A673 (cell line): Measurements from ENCODE around the gene BRSK1. TPM values are rescaled to one million over a fixed set of nuclear protein-coding genes. Genes with fewer than 3 reads are reported as not detected.

ENCODE experiments used
- BruUV-seq: library from RNA; stranded (reverse); fragments of 400-500 nt; replicated peaks from 2 replicates; lab custom pipeline; 2021; lab: Mats Ljungman, UMichigan
- CTCF ChIA-PET: fragments of 300-600 bp; sonication (Branson Sonifier 250); formaldehyde crosslinking; loops from one replicate; lab custom pipeline; 2022; ENCODE audit warnings: antibody characterized with exemption; lab: Charles Lee
- POLR2A ChIA-PET: fragments of 300-600 bp; sonication (Branson Sonifier 250); formaldehyde crosslinking; loops from one replicate; lab custom pipeline; 2022; ENCODE audit warnings: antibody characterized with exemption; ENCODE audit not compliant: low non-redundant PET; lab: Charles Lee
- DNase-seq: peaks from one replicate; pipeline ENCODE4 v3.0.0-alpha.2; 2015; ENCODE audit warnings: low spot score
- H3K27ac ChIP-seq: fragments of 200-600 bp; sonication (generic); 2 replicates; pipeline ENCODE4 v1.5.1; 2016; ENCODE audit warnings: mixed run types, low read depth, mild to moderate bottlenecking, mixed read lengths, antibody characterized with exemption, low read length; ENCODE audit not compliant: poor library complexity, severe bottlenecking
- H3K27me3 ChIP-seq: fragments of 200-600 bp; sonication (generic); replicated peaks from 2 replicates; pipeline ENCODE4 v1.6.1; 2017; ENCODE audit warnings: mixed run types, low read depth, mild to moderate bottlenecking, mixed read lengths, antibody characterized with exemption, low read length; ENCODE audit not compliant: insufficient read depth, poor library complexity
- H3K36me3 ChIP-seq: fragments of 200-600 bp; sonication (generic); 2 replicates; pipeline ENCODE4 v1.6.1; 2016; ENCODE audit warnings: mixed run types, mild to moderate bottlenecking, mixed read lengths, antibody characterized with exemption, low read length; ENCODE audit not compliant: insufficient read depth, poor library complexity, severe bottlenecking
- H3K4me1 ChIP-seq: fragments of 200-600 bp; sonication (generic); 2 replicates; pipeline ENCODE4 v1.6.1; 2017; ENCODE audit warnings: mixed run types, mild to moderate bottlenecking, mixed read lengths, antibody characterized with exemption, low read length; ENCODE audit not compliant: insufficient read depth, poor library complexity, severe bottlenecking
- H3K4me3 ChIP-seq: fragments of 200-600 bp; sonication (generic); 2 replicates; pipeline ENCODE4 v1.5.1; 2016; ENCODE audit warnings: low read depth, mixed run types, mild to moderate bottlenecking, mixed read lengths, low read length; ENCODE audit not compliant: poor library complexity, severe bottlenecking
- H3K9me3 ChIP-seq: fragments of 200-600 bp; sonication (generic); 2 replicates; pipeline ENCODE4 v1.6.1; 2016; ENCODE audit warnings: mixed run types, low read depth, mild to moderate bottlenecking, mixed read lengths, antibody characterized with exemption, low read length; ENCODE audit not compliant: poor library complexity, severe bottlenecking
- CTCF ChIP-seq: fragments of 300-800, 200-600 bp; sonication (generic); conservative IDR thresholded peaks from 2 replicates; pipeline ENCODE4 v1.5.1; 2017; ENCODE audit warnings: low read depth, mild to moderate bottlenecking, antibody characterized with exemption, low read length, moderate library complexity, mixed read lengths
- EZH2 ChIP-seq: fragments of 200-600 bp; sonication (generic); IDR thresholded peaks from 2 replicates; pipeline ENCODE4 v1.6.1; 2017; ENCODE audit warnings: borderline replicate concordance, low read depth, mild to moderate bottlenecking, mixed read lengths, antibody characterized with exemption, low read length; ENCODE audit not compliant: poor library complexity, severe bottlenecking
- intact Hi-C: fragments of 100-400 bp; cut with micrococcal nuclease; formaldehyde crosslinking; loops from one replicate; pipeline ENCODE4 v1.10.0; 2022; ENCODE audit not compliant: unreplicated experiment
- total RNA-seq: library from RNA; stranded (reverse); gene quantifications from 2 replicates; pipeline ENCODE4 v1.2.3, GENCODE V29; 2021

BRSK1 gene
- total RNA-seq, 1 experiment from 2014 or later = 30.5 TPM

- no peak for TF ChIP-seq EZH2
- peak; percentile 49 for TF ChIP-seq CTCF
- Histone ChIP-seq H3K4me3 (peak overlapping the region; percentile 74), H3K27ac (peak overlapping the region; percentile 89), H3K9me3 (no peaks in the 10 kb centered on the region), H3K36me3 (peaks cover 15% of the 10 kb centered on the region), H3K4me1 (peaks cover 8% of the 10 kb centered on the region), H3K27me3 (no peaks in the 10 kb centered on the region)
- intact Hi-C loops = no loop called here
- ChIA-PET POLR2A (no interaction called here), CTCF (no interaction called here)
- BruUV-seq = no TSS peak
- peak; percentile 40 for DNase-seq
Measured at GRCh38 chr19:55340784-55341147, 57.0 kb downstream of the BRSK1 start.

- intact Hi-C loops = no loop called here
- no peak for DNase-seq
- H3K27ac ChIP-seq = peak overlapping the region; percentile 89
Measured at GRCh38 chr19:55341171-55341588, 57.4 kb downstream of the BRSK1 start.

GRCh38 chr19:55341595-55342531 is 58.1 kb downstream of the BRSK1 start:
- H3K36me3 ChIP-seq = peaks cover 15% of the 10 kb centered on the region
- BruUV-seq = TSS peak; percentile 69
- H3K27me3 ChIP-seq = no peaks in the 10 kb centered on the region
- H3K4me3 ChIP-seq = peak overlapping the region; percentile 74
- DNase-seq = no peak
- intact Hi-C loops = no loop called here
- peaks cover 8% of the 10 kb centered on the region for H3K4me1 ChIP-seq
- ChIA-PET POLR2A (no interaction called here), CTCF (no interaction called here)
- no peaks in the 10 kb centered on the region for H3K9me3 ChIP-seq
- TF ChIP-seq CTCF (no peak), EZH2 (no peak)
- no peak overlapping the region for H3K27ac ChIP-seq

More at GRCh38 chr19:55341171-55341588, 57.4 kb downstream of the BRSK1 start:
- H3K4me1 ChIP-seq = peaks cover 8% of the 10 kb centered on the region
- ChIA-PET CTCF (no interaction called here), POLR2A (no interaction called here)
- peak overlapping the region; percentile 74 for H3K4me3 ChIP-seq
- BruUV-seq = no TSS peak
- TF ChIP-seq CTCF (no peak), EZH2 (no peak)
- no peaks in the 10 kb centered on the region for H3K27me3 ChIP-seq
- H3K9me3 ChIP-seq = no peaks in the 10 kb centered on the region
- peaks cover 15% of the 10 kb centered on the region for H3K36me3 ChIP-seq
